T47D (cell line): ENCODE results near the gene KLK8.

Experiments used
- DNase-seq, 2 experiments: peaks; one replicate each; pipeline versions ENCODE4 v3.0.0 to v3.0.0-alpha.2; 2011 to 2012; ENCODE audit warnings: low read depth in 1 of 2, low spot score in 1 of 2
- JUND ChIP-seq: IDR thresholded peaks from 2 replicates; pipeline ENCODE4 v1.6.1; 2012; ENCODE audit warnings: low read depth
- in situ Hi-C: cut with HindIII; loops from 2 replicates; pipeline ENCODE4 v1.10.0; 2016; ENCODE audit warnings: low sequenced_read_pairs, low pct_unique_long_range_greater_than_20kb

The KLK8 gene

GRCh38 chr19:51025809-51026553 lies 24.6 kb upstream of the KLK8 start:
- no peak for DNase-seq
- TF ChIP-seq JUND: no peak
- in situ Hi-C loops: no loop called here

GRCh38 chr19:51025401-51025800 lies 24.0 kb upstream of the KLK8 start:
- in situ Hi-C loops: no loop called here

GRCh38 chr19:51024924-51025323 lies 23.5 kb upstream of the KLK8 start:
- TF ChIP-seq JUND: no peak
- in situ Hi-C loops: no loop called here
- DNase-seq: peak in 1 of 2 experiments; percentile 62

More at GRCh38 chr19:51025401-51025800, 24.0 kb upstream of the KLK8 start:
- TF ChIP-seq JUND: no peak
- DNase-seq: no peak

GRCh38 chr19:51023946-51024345 lies 22.5 kb upstream of the KLK8 start:
- in situ Hi-C loops: no loop called here
- TF ChIP-seq JUND: no peak
- DNase-seq: no peak

DNA sequence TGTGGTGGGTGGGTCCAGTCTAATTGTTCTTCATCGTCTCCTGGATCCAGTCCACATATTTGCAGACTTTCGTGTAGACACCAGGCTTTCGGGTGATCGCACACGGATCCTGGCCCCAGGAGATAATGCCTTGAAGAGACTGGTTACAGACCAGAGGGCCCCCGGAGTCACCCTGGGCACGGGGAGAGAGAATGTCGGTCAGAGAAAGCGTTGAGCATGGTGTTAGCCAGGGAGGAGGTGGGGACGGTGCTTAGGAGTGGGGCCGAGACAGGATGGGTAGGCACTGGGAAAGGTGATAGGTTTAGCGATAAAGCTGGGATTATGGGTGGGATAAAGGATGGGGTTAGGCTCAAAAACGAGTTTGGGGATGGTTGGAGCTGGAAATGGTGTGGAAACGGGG lies 21.1 kb upstream of the KLK8 start:
- TF ChIP-seq JUND: no peak
- in situ Hi-C loops: no loop called here
- no peak for DNase-seq

DNA sequence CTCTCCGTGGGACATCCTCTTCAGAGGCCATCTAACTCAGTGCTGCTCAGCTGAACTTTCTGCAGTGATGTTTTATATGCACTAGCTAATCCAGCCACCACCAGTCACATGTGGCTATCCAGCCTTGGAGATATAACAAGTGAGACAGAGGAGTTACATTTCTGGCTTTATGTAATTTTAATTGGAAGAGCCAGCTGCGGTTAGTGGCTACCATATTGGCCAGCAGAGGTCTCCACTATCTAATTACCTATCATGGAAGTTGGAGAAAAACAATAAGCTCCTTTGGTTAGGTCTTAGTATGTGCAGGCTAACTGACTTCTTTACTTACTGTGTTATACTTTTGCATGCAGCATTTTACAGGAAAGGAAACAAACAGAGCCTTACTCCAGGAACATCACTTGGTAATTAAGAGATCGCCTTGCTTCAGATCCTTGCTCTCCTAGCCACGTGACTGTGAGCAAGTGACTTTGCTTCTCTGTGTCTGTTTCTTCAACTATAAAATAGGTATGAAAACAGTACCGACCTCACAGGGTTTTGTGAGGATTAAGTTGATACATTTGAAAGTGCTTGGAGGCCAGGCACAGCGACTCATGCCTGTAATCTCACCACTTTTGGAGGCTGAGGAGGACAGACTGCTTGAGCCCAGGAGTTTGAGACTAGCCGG lies 19.7 kb upstream of the KLK8 start:
- in situ Hi-C loops: no loop called here
- DNase-seq: peak in 1 of 2 experiments; percentile 74
- no peak for TF ChIP-seq JUND

DNA sequence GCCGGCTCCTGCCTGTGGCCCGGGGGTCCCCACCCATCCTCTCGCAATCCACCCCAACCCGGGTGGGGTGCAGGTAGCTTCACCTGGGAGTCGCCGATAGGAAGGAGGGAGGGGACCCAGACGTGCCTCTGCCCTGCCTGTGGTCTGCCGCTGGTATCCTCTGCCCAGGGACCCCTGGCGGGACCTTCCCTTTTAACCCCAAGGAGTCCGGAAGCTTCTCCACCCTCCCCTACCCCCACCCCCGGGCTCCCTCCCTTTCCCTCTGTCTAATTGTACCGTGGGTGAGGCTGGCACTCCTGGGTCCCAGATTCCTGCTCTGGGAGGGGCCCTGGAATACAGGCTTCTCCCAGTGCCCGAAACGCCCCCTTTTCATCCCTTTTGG lies 18.1 kb upstream of the KLK8 start, which contains the start of gene KLK10:
Gene KLK10, minus strand, starts transcription at position 166 of the 382 bp plus-strand sequence. CDS start 579 bp downstream, outside the sequence.
- TF ChIP-seq JUND: no peak
- DNase-seq: no peak
- in situ Hi-C loops: no loop called here

- in situ Hi-C loops: no loop called here
- peak in 1 of 2 experiments; percentile 85 for DNase-seq
- TF ChIP-seq JUND: no peak
Measured at GRCh38 chr19:51018745-51019543, 17.5 kb upstream of the KLK8 start.

DNA sequence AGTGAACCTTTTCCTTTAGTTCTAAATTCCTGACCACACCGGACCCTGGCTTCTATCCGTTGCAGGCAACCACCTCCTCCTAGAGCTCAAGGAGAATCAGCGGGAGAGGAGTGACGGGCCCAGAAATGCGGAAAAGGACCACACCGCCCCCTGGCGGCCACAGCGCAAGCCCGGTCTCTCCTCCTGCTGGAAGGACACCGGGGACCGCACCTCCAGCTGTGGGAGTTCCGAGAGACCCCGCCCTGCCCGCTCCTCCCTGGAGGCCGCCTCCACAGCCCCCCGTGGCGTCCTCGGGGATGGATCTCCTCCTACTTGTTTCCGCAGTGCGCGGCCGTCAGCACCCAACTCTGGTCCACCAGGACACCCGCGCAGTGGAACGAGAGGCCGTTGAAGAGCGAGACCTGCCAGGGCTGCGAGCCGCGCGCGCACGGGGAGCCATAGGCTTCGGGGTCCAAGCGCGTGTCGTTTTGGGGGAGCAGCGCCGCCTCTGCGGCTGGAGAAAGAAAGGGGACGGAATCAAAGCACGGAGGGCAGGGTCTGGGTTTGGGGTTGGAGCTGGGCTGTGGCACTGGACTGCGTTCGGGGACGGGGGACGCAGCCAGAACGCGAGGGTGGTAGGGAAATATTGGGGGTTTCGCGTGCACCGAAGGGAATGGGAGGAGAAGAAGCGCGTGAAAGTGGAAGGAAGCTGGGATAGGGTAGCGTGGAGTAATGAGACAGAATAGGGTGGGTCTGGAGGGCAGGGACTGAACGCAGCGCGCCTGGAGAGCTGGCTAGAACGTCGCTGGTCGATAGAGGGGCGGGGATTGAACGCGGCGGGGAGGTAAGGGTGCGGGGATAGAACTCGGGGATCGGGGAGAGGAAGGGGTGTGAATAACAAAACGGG lies 15.6 kb upstream of the KLK8 start:
- TF ChIP-seq JUND: no peak
- DNase-seq: peak; percentile 85 to 93
- in situ Hi-C loops: no loop called here

- in situ Hi-C loops: no loop called here
- no peak for TF ChIP-seq JUND
- no peak for DNase-seq
Measured at GRCh38 chr19:51015691-51016267, 14.4 kb upstream of the KLK8 start.

DNA sequence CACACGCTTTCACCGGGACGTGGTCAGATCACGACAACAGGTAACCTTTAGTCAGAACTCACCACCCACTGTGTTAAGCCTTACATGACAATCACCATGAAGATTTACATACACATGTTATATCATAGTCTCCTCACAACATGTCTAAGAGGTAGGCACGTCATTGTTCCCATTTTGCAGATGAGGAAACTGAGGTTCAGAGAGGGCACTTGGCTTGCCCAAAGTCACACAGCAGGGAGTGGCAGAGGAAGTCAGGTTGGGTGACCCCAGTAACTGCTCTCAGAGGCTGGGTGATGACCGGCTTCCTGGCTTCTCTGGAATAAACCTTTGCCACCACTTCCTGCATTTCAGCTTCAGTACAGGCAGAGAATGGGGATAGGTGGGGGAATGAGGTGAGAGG lies 12.8 kb upstream of the KLK8 start:
- in situ Hi-C loops: no loop called here
- no peak for TF ChIP-seq JUND
- DNase-seq: no peak
